ENCODE results near the gene SPACA9. TPM values are rescaled to one million over a fixed set of nuclear protein-coding genes. Genes with fewer than 3 reads are reported as not detected.

SPACA9 gene
- total RNA-seq, 2 donors from 2014 or later: 5.2 to 5.8 TPM

DNA sequence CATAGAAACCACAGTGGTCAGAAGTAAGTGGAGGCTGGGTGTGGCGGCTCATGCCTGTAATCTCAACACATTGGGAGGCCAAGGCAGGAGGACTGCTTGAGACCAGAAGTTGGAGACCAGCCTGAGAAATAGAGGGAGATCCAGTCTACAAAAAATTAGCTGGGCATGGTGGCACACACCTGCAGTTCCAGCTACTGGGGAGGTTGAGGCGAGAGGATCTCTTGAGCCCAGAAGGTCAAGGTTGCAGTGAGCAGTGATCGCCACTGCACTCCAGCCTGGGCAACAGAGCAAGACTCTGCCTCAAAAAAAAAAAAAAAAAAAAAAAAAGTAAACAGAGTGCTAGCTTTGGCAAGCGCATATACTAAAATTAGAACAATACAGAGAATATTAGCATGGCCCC lies 25.2 kb upstream of the SPACA9 start:
- Mint-ChIP-seq H3K36me3 (ENCODE audit: insufficient read depth in 2 of 2) (no peaks in the 10 kb centered on the region), H3K27ac (no peak overlapping the region), H3K9me3 (no peaks in the 10 kb centered on the region), H3K4me3 (no peak overlapping the region), H3K27me3 (ENCODE audit: low read depth) (no peaks in the 10 kb centered on the region), H3K4me1 (ENCODE audit: low read depth) (peaks cover 36% of the 10 kb centered on the region)
- ATAC-seq (replicated peaks in 1 of 2): no peak
- DNase-seq: no peak

DNA sequence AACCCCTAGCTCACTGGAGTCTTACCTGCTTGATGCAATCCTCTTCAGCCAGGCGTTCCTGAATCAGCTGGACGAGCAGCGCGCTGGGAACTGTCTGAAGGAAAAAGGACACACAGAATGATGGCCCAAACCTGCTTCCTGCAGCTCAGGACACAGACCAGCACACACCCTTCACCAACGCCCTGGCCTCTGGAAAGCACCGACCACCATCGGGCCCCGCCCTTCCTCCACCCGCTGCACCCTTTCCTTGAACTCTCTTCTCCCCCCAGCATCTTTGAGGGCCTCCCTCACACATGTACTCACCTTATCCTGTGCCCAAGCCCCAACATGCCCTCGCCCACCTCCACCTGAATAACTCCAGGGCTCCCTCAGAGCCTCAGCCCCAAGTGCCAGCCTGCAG lies 23.9 kb upstream of the SPACA9 start:
- H3K9me3 Mint-ChIP-seq: no peaks in the 10 kb centered on the region
- no peak overlapping the region for H3K4me3 Mint-ChIP-seq
- DNase-seq: no peak
- peaks cover 24% of the 10 kb centered on the region for H3K4me1 Mint-ChIP-seq (ENCODE audit: low read depth)
- H3K27me3 Mint-ChIP-seq (ENCODE audit: low read depth): no peaks in the 10 kb centered on the region
- no peaks in the 10 kb centered on the region for H3K36me3 Mint-ChIP-seq (ENCODE audit: insufficient read depth in 2 of 2)
- no peak overlapping the region for H3K27ac Mint-ChIP-seq
- ATAC-seq (replicated peaks in 1 of 2): no peak

DNA sequence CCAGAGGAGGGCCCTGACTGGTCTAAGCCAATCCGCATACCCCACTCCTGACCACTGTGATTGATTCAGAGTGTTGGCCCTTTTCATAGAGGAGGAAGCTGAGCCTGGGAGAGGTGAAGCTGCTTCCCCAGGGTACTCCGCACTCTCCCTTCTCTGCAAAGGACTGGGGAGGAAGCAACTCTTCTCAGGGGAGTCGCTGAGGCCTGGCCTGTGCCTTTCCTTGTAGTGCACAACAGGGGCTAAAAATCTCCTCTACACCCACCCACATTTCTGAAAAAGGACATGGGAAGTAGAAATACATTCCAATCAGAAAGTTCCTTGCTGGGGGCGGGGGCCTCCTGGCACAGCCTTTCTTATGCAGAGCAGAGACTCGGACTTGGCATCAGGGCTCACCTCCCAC lies 22.8 kb upstream of the SPACA9 start:
- H3K9me3 Mint-ChIP-seq: no peaks in the 10 kb centered on the region
- H3K36me3 Mint-ChIP-seq (ENCODE audit: insufficient read depth in 2 of 2): no peaks in the 10 kb centered on the region
- H3K27ac Mint-ChIP-seq: no peak overlapping the region
- no peak for DNase-seq
- no peaks in the 10 kb centered on the region for H3K27me3 Mint-ChIP-seq (ENCODE audit: low read depth)
- no peak for ATAC-seq (replicated peaks in 1 of 2)
- no peak overlapping the region for H3K4me3 Mint-ChIP-seq
- peaks cover 16% of the 10 kb centered on the region for H3K4me1 Mint-ChIP-seq (ENCODE audit: low read depth)

DNA sequence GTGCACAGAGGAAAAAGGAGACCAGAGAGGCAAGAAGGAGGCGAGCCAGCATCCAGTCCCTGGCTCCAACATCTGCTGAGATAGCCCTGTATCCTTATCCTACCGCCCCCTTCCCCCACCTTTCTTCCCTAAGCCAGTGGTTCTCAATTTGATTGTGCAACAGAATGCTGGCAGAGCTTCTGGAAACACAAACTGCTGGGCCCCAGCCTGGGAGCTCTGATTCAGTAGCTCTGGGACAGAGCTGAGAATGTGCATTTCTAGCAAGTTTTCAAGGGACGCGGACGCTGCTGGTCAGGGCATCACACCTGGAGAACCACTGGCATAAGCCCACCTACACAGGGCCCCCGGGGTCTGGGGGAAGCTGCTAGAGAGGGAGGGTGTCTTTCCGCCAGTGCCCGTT lies 21.7 kb upstream of the SPACA9 start:
- Mint-ChIP-seq H3K27me3 (ENCODE audit: low read depth) (no peaks in the 10 kb centered on the region), H3K4me3 (no peak overlapping the region), H3K4me1 (ENCODE audit: low read depth) (peaks cover 9% of the 10 kb centered on the region), H3K27ac (no peak overlapping the region), H3K9me3 (no peaks in the 10 kb centered on the region), H3K36me3 (ENCODE audit: insufficient read depth in 2 of 2) (no peaks in the 10 kb centered on the region)
- DNase-seq (no peak), ATAC-seq (replicated peaks in 1 of 2) (no peak)

DNA sequence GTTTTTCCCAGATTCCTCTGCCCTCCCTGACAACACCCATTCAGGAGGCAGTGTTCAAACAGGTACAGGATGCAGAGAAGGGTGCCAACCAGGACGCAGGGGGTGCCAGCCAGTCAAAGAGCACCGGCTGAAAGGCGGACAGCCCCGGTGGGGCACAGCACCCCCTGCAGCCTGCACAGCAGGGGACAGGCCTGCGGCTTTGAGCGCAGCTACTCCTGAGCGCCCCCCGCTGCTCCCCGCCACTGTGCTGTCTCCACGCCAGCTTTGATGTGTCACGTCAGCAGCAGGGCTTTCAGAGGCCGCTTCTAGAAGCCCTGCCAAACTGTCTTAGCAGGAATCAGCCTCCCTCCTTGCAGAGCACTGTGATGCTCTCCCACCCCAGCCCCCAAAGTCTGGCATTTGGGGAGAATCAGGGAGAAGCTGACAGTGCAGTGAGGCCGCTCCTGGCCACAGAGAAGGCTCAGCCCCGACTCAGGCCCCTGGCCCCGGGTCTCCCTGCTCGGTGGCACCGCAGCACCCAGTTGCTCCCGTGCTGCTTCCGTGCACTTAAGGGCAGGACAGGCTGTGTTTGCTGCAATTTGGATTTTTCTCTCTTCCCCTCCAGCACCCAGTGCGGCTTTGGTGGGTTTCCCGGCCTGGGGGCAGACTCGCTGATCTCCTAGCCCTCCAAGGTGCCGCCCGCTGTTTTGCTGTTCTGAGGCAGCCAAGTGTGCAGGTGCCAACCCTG lies 20.9 kb upstream of the SPACA9 start:
- no peak overlapping the region for H3K27ac Mint-ChIP-seq

DNA sequence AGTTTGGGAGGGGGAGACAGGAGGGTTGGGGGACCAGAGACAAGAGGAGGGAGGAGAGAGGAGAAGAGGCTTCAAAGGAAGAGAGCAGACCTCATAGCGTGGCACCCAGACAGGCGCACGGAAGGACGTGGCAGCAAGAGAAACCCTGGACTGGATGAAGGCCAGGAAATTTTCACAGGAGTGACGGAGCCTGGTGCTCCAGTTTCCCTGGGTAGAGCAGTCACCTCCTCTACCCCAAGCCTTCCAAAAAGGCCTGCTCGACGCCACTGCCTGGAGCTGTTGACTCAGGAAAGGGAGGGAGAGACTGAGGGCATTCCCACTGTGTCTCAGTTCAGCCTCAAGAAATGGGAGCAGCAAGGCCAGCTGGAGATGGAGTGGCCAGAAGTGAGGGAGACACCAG lies 19.9 kb upstream of the SPACA9 start:
- Mint-ChIP-seq H3K36me3 (ENCODE audit: insufficient read depth in 2 of 2) (no peaks in the 10 kb centered on the region), H3K27ac (no peak overlapping the region), H3K9me3 (no peaks in the 10 kb centered on the region), H3K4me3 (no peak overlapping the region), H3K27me3 (ENCODE audit: low read depth) (no peaks in the 10 kb centered on the region), H3K4me1 (ENCODE audit: low read depth) (peaks cover 16% of the 10 kb centered on the region)
- ATAC-seq (replicated peaks in 1 of 2): no peak
- no peak for DNase-seq

More for the DNA sequence above, 20.9 kb upstream of the SPACA9 start:
- H3K9me3 Mint-ChIP-seq: no peaks in the 10 kb centered on the region
- no peaks in the 10 kb centered on the region for H3K36me3 Mint-ChIP-seq (ENCODE audit: insufficient read depth in 2 of 2)
- H3K4me3 Mint-ChIP-seq: no peak overlapping the region
- peaks cover 15% of the 10 kb centered on the region for H3K4me1 Mint-ChIP-seq (ENCODE audit: low read depth)
- H3K27me3 Mint-ChIP-seq (ENCODE audit: low read depth): no peaks in the 10 kb centered on the region
- DNase-seq (no peak), ATAC-seq (replicated peaks in 1 of 2) (no peak)

DNA sequence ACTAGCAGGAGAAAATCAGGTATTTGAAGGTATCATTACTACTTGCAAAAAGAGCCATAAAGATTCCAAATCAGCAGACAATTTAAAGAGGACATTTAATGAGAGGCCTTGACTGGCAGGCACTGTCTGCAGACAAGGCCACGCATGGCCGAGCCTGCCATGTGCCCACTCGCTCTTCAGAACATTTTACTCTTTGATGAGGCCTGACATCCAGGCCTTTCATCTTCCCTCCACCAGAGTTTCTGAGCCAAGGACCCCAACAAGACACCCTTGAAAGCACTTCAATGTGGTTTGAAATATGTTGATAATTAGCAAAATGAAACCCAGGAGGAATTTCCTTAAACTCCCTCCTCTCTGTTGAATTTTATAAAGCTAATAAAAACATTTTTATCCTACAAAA lies 17.0 kb upstream of the SPACA9 start:
- Mint-ChIP-seq H3K4me3 (no peak overlapping the region), H3K4me1 (ENCODE audit: low read depth) (peaks cover 16% of the 10 kb centered on the region), H3K9me3 (no peaks in the 10 kb centered on the region), H3K27me3 (ENCODE audit: low read depth) (no peaks in the 10 kb centered on the region), H3K27ac (no peak overlapping the region), H3K36me3 (ENCODE audit: insufficient read depth in 2 of 2) (no peaks in the 10 kb centered on the region)
- DNase-seq (no peak), ATAC-seq (replicated peaks in 1 of 2) (no peak)

DNA sequence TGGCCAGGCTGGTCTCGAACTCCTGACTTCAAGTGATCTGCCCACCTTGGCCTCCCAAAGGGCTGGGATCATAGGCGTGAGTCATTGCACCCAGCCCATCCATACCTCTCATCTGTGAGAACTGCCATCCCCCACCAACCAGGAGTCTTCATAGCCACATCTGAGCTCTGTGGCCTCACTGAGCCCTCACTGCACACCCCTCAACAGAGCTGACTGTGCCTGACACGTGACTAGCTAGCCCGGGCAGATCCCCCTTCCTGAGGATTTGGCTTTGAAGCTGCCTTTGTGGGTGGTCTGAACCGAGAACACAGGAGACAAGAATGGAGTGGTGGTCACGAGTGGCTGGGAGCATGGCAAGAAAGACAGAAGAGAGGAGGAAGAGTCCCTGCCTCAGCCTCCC lies 16.2 kb upstream of the SPACA9 start:
- Mint-ChIP-seq H3K4me3 (no peak overlapping the region), H3K9me3 (no peaks in the 10 kb centered on the region), H3K27me3 (ENCODE audit: low read depth) (no peaks in the 10 kb centered on the region), H3K4me1 (ENCODE audit: low read depth) (peaks cover 16% of the 10 kb centered on the region), H3K36me3 (ENCODE audit: insufficient read depth in 2 of 2) (no peaks in the 10 kb centered on the region), H3K27ac (no peak overlapping the region)
- ATAC-seq (replicated peaks in 1 of 2) (peak; percentile 52 to 76), DNase-seq (peak in 1 of 2 donors; percentile 26)

DNA sequence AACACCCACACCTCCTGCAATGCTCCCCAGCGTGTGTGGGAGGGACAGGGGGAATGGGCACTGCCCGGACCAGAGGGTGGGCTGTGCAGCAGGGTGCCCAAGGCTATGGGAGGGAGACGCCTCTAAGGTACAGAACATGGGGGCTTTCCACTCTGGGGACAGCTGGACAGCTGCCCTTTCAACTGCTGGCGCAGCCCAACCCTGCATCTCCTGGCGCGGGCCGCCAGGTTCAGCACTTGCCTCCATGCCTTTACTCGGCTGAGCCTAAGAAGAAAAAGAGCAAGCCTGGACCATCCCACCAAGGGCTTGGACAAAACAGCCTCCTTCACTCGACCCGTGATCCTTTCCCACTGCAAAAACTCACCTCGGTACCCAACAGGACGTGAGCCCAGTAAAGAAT lies 15.6 kb upstream of the SPACA9 start:
- Mint-ChIP-seq H3K9me3 (no peaks in the 10 kb centered on the region), H3K4me1 (ENCODE audit: low read depth) (peaks cover 16% of the 10 kb centered on the region), H3K36me3 (ENCODE audit: insufficient read depth in 2 of 2) (no peaks in the 10 kb centered on the region)

DNA sequence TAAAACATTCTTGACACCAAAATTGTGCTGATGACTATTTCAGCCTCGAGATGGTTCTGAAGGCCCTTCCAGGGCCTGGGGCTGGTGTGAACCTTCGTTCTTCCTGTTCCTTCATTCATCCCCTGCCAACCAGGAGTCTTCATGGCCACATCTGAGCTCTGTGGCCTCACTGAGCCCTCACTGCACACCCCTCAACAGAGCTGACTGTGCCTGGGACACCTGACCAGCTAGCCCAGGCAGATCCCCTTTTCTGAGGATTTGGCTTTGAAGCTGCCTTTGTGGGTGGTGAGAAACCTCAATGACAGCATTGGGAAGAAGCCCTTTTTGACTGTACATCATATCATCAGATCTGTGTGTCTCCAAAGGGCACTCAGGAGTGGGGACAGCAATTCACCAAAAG lies 14.4 kb upstream of the SPACA9 start:
- Mint-ChIP-seq H3K27ac (no peak overlapping the region), H3K36me3 (ENCODE audit: insufficient read depth in 2 of 2) (no peaks in the 10 kb centered on the region), H3K9me3 (no peaks in the 10 kb centered on the region), H3K4me3 (no peak overlapping the region), H3K4me1 (ENCODE audit: low read depth) (peaks cover 16% of the 10 kb centered on the region), H3K27me3 (ENCODE audit: low read depth) (no peaks in the 10 kb centered on the region)
- peak; percentile 60 to 67 for ATAC-seq (replicated peaks in 1 of 2)
- no peak for DNase-seq

More for the DNA sequence above, 15.6 kb upstream of the SPACA9 start:
- ATAC-seq (replicated peaks in 1 of 2) (no peak), DNase-seq (no peak)
- no peak overlapping the region for H3K27ac Mint-ChIP-seq
- H3K27me3 Mint-ChIP-seq (ENCODE audit: low read depth): no peaks in the 10 kb centered on the region
- H3K4me3 Mint-ChIP-seq: no peak overlapping the region

DNA sequence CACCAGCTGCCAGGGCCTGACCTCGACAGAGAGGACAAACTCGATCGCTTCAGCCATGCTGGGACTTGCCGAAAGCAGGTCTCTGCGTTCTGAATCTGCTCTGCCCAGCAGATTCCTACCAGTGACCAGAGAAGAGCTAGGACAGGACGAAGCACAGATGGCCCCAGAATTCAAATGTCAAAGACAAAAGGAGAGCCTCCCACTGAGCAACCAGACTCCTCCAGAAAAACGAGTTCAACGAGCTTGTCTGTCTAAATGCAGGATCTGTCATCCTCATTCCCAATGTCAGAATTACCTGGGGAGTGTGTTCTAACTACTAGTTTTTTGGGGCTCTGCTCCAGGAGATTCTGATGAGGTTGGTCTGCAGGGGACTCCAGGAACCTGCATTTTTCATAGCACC lies 14.0 kb upstream of the SPACA9 start:
- Mint-ChIP-seq H3K9me3 (no peaks in the 10 kb centered on the region), H3K27me3 (ENCODE audit: low read depth) (no peaks in the 10 kb centered on the region), H3K27ac (no peak overlapping the region), H3K36me3 (ENCODE audit: insufficient read depth in 2 of 2) (no peaks in the 10 kb centered on the region), H3K4me1 (ENCODE audit: low read depth) (peaks cover 16% of the 10 kb centered on the region), H3K4me3 (no peak overlapping the region)
- DNase-seq: no peak
- no peak for ATAC-seq (replicated peaks in 1 of 2)

DNA sequence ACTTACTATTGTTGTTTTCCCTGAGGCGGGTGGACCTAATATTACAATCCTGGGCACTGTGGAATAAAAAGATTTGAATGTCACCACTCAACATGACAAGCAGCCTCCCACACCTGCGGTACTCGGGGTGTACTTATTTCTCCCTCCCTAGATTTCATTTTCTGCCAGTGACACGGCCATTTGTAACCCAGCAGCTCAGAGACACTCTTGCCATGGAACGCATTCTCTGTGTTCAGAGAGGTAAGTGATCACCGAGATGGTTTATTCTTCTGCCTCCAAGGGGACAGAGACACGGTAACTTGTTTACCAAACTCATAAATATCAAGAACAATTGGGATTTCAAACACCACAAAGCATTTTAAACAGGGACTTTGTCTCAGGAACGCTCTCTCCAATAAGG lies 11.8 kb upstream of the SPACA9 start:
- Mint-ChIP-seq H3K9me3 (no peaks in the 10 kb centered on the region), H3K36me3 (ENCODE audit: insufficient read depth in 2 of 2) (no peaks in the 10 kb centered on the region), H3K4me1 (ENCODE audit: low read depth) (peaks cover 16% of the 10 kb centered on the region), H3K4me3 (no peak overlapping the region), H3K27me3 (ENCODE audit: low read depth) (no peaks in the 10 kb centered on the region), H3K27ac (no peak overlapping the region)
- DNase-seq (no peak), ATAC-seq (replicated peaks in 1 of 2) (no peak)

DNA sequence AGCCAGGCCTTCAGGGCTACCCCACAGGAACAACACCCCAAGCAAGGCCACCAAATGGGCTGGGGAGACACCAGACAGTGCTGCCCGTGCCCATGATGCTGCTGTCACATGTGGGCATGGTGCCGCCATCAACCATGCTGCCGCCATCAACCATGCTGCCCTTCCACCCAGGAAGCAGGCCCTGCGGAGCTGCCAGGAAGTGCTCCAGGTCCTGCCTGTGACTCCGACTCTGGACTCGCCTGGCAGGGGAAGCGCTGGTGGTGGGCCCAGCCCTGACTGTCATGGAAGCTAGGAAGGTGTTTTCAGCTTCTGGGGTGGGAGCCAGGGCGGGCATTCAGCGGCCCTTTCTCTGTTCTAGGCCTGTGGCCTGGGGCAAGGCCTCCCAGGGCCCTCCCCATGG lies 9.4 kb upstream of the SPACA9 start:
- no peak for ATAC-seq (replicated peaks in 1 of 2)
- Mint-ChIP-seq H3K4me1 (ENCODE audit: low read depth) (peaks cover 11% of the 10 kb centered on the region), H3K27me3 (ENCODE audit: low read depth) (no peaks in the 10 kb centered on the region), H3K4me3 (no peak overlapping the region), H3K36me3 (ENCODE audit: insufficient read depth in 2 of 2) (no peaks in the 10 kb centered on the region), H3K9me3 (no peaks in the 10 kb centered on the region), H3K27ac (no peak overlapping the region)
- no peak for DNase-seq

DNA sequence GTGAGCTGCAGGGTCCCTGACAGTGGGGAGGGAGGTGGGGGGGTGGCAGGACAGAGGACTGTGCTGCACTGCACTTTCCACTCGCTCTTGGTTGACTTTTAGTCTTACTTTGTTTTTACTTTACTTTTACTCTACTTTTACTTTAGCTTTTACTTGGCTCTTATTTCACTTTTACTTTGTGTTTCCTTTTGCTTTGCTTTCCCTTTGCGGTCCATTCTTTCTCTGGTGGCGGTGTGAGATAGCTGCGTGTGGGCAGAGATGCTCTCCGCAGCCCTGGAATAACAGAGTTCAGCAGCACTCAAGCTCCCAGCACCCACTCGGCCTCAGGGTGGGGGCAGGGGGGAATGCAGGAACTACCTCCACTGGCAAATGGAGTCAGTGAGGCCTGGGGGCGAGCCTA lies 5.3 kb upstream of the SPACA9 start:
- Mint-ChIP-seq H3K27me3 (ENCODE audit: low read depth) (peaks cover 6% of the 10 kb centered on the region), H3K4me3 (peak overlapping the region; percentile 45 to 48), H3K27ac (peak overlapping the region; percentile 41), H3K4me1 (ENCODE audit: low read depth) (peaks cover 7% of the 10 kb centered on the region), H3K9me3 (no peaks in the 10 kb centered on the region), H3K36me3 (ENCODE audit: insufficient read depth in 2 of 2) (no peaks in the 10 kb centered on the region)
- ATAC-seq (replicated peaks in 1 of 2): peak; percentile 27 to 59
- DNase-seq: no peak
